Heart right ventricle (tissue), 16 donors: ENCODE results near the gene COL12A1. TPM values are rescaled to one million over a fixed set of nuclear protein-coding genes. Genes with fewer than 3 reads are reported as not detected.

Experiments used
- ATAC-seq, 8 donors: fragments of 200-7000 bp; cut with Tn5 transposase; one replicate each; pipeline ENCODE4 v1.9.1; 2020; ENCODE audit warnings: mild to moderate bottlenecking in 8 of 8, moderate library complexity in 8 of 8, moderate number of reproducible peaks in 1 of 8
- DNase-seq, 2 donors: peaks; one replicate each; pipeline ENCODE4 v3.0.0-alpha.2; 2020
- H3K27ac ChIP-seq, 10 donors: fragments of 200-600 bp; sonication (generic) in 2 of 10; one replicate each; pipeline versions ENCODE4 v1.5.0 to v1.8.0; 2020 to 2022; ENCODE audit warnings: mild to moderate bottlenecking in 3 of 10
- H3K27me3 ChIP-seq, 7 donors: fragments of 200-600 bp; one replicate each; pipeline ENCODE4 v1.8.0; 2021 to 2022; ENCODE audit warnings: mild to moderate bottlenecking in 2 of 7
- H3K36me3 ChIP-seq, 9 donors: fragments of 200-600 bp; sonication (generic) in 1 of 9; one replicate each; pipeline versions ENCODE4 v1.5.0 to v1.8.0; 2020 to 2022; ENCODE audit warnings: mild to moderate bottlenecking in 2 of 9
- H3K4me1 ChIP-seq, 9 donors: fragments of 200-600 bp; sonication (generic) in 1 of 9; one replicate each; pipeline versions ENCODE4 v1.5.0 to v1.8.0; 2020 to 2022; ENCODE audit warnings: mild to moderate bottlenecking in 4 of 9
- H3K4me3 ChIP-seq, 10 donors: fragments of 200-600 bp; sonication (generic) in 2 of 10; one replicate each; pipeline versions ENCODE4 v1.5.0 to v1.8.0; 2020 to 2022; ENCODE audit warnings: mild to moderate bottlenecking in 7 of 10, moderate library complexity in 2 of 10
- H3K9me3 ChIP-seq, 11 donors: fragments of 200-600 bp in 10 of 11; sonication (generic) in 2 of 11; one replicate each; pipeline versions ENCODE4 v1.5.0 to v1.8.0; 2013 to 2022; ENCODE audit warnings: mild to moderate bottlenecking in 2 of 11, control low read depth in 1 of 11, moderate library complexity in 1 of 11
- CTCF ChIP-seq, 9 donors: fragments of 200-600 bp; sonication (generic) in 2 of 9; IDR thresholded peaks; one replicate each; pipeline versions ENCODE4 v1.5.0 to v1.8.0; 2021 to 2022; ENCODE audit warnings: antibody characterized with exemption in 9 of 9, mild to moderate bottlenecking in 5 of 9, moderate library complexity in 1 of 9
- WGBS, 2 donors: extraction: QIAGEN DNeasy Blood & Tissue Kit; methylation state at CpG; one replicate each; pipeline ENCODE4 v1.1.7; 2013; ENCODE audit warnings: inconsistent platforms in 1 of 2; 5-methylcytosine and 5-hydroxymethylcytosine counted together
- intact Hi-C, 10 donors: fragments of 100-400 bp; cut with DNase I; formaldehyde crosslinking; loops; one replicate each; pipeline versions ENCODE4 v1.11.1 to v1.14.2; 2022
- polyA plus RNA-seq, 2 donors: library from polyadenylated mRNA; stranded (reverse); fragments of 200-250 nt; gene quantifications; one replicate each; pipeline ENCODE4 v1.2.3, GENCODE V29; 2013
- total RNA-seq, 10 donors: library from RNA; stranded (reverse); fragmentation: NEBNext Ultra II Directional in 3 of 10; extraction: Animal tissue kit (Norgen Biotek cat#: 25700) in 3 of 10; gene quantifications; one replicate each; pipeline versions ENCODE4 v1.2.1 to v1.2.4, GENCODE V29; 2021 to 2023
- donor health status: Arrhythmogenic right ventricular cardiomyopathy.
- donor health status: ischemic (EF 13 %, LVEDD 7.1; RV severe dilation, severe dysfunction).
- donor health status: healthy with polysubstance abuse.
- donor health status: DM: no; HTN: yes; CAD: no.
- donor health status: DM: no; HTN: no; CAD: no.
- donor health status: ischemic (EF 25% LVEDD 6.9; RV normal size, moderate dysfunction).
- donor health status: ischemic (EF 25% LVEDD 5.7; RV mildly dilated, moderate dysfunction).
- donor health status: healthy.
- donor health status: DM: yes; HTN: yes; CAD: no.
- donor health status: Ischemic cardiomyopathy.
- donor health status: ischemic (EF 35%, LVEDD 5.7; RV mildly dilated, moderate dysfunction).
- donor health status: nonischemic (EF 11% LVEDD 7.7; RV severe dilation, severe dysfunction).
- donor health status: DM: yes; HTN: yes; CAD: no.
- donor health status: PGD.
- donor health status: ischemic (EF 29% LVEDD 5.4; RV normal size, mild dysfunction).
- donor health status: nonischemic (EF 23%, LVEDD 6.1; RV moderate dilation, normal function).

Gene COL12A1
- total and polyA plus RNA-seq, 12 donors: 5.7 to 27.0 (median 16.1) TPM

- TF ChIP-seq CTCF (IDR thresholded peaks at IDR 0.05): no peak
- DNase-seq (peak; percentile 28 to 74), ATAC-seq (peak; percentile 87 to 97 (median 94))
- Histone ChIP-seq H3K4me3 (no peak overlapping the region), H3K4me1 (peaks cover 0 to 14% (median 4%) of the 10 kb centered on the region in 9 donors), H3K9me3 (no peaks in the 10 kb centered on the region), H3K27ac (peak overlapping the region in 3 of 10 donors; percentile 14 to 36 (median 29)), H3K36me3 (peaks cover 0 to 32% (median 0%) of the 10 kb centered on the region in 9 donors), H3K27me3 (no peaks in the 10 kb centered on the region)
- WGBS, 2 donors: 31 to 38% methylated on average over 5 of the region's 5 CpGs
- intact Hi-C loops: loop anchor here in 1 of 10 donors (10.0 kb wide), 1 partner anchor 684 kb away; no protein-coding TSS in a partner anchor
Observed at GRCh38 chr6:75098709-75099108, 107.1 kb downstream of the COL12A1 start.

GRCh38 chr6:75096966-75097365, 108.9 kb downstream of the COL12A1 start:
- no peak overlapping the region for H3K4me3 ChIP-seq
- intact Hi-C loops: loop anchor here in 1 of 10 donors (10.0 kb wide), 1 partner anchor 682 kb away; no protein-coding TSS in a partner anchor
- no peak for TF ChIP-seq CTCF (IDR thresholded peaks at IDR 0.05)
- DNase-seq (no peak), ATAC-seq (no peak)
- H3K36me3 ChIP-seq: peaks cover 0 to 22% (median 0%) of the 10 kb centered on the region in 9 donors
- no peaks in the 10 kb centered on the region for H3K27me3 ChIP-seq
- 82 to 87% methylated on average over 4 of the region's 4 CpGs for WGBS, 2 donors
- no peak overlapping the region for H3K27ac ChIP-seq
- peaks cover 0 to 14% (median 4%) of the 10 kb centered on the region in 9 donors for H3K4me1 ChIP-seq
- H3K9me3 ChIP-seq: no peaks in the 10 kb centered on the region

GRCh38 chr6:75094614-75095200, 111.1 kb downstream of the COL12A1 start:
- intact Hi-C loops: loop anchor here in 1 of 10 donors (10.0 kb wide), 1 partner anchor 680 kb away; no protein-coding TSS in a partner anchor
- Histone ChIP-seq H3K4me1 (peaks cover 0 to 14% (median 4%) of the 10 kb centered on the region in 9 donors), H3K4me3 (no peak overlapping the region), H3K27ac (no peak overlapping the region), H3K9me3 (no peaks in the 10 kb centered on the region), H3K36me3 (peaks cover 0 to 9% (median 0%) of the 10 kb centered on the region in 9 donors), H3K27me3 (no peaks in the 10 kb centered on the region)
- WGBS, 2 donors: 55 to 73% methylated on average over 5 of the region's 5 CpGs
- TF ChIP-seq CTCF (IDR thresholded peaks at IDR 0.05): no peak
- peak in 2 of 8 donors; percentile 19 to 67 for ATAC-seq
- DNase-seq: no peak

GRCh38 chr6:75091467-75092190, 114.2 kb downstream of the COL12A1 start:
- Histone ChIP-seq H3K4me1 (peaks cover 0 to 3% (median 0%) of the 10 kb centered on the region in 9 donors), H3K4me3 (no peak overlapping the region), H3K27me3 (no peaks in the 10 kb centered on the region), H3K36me3 (peaks cover 0 to 17% (median 0%) of the 10 kb centered on the region in 9 donors), H3K9me3 (no peaks in the 10 kb centered on the region), H3K27ac (no peak overlapping the region)
- WGBS, 2 donors: 67 to 71% methylated on average over 4 of the region's 4 CpGs
- TF ChIP-seq CTCF (IDR thresholded peaks at IDR 0.05): no peak
- DNase-seq: no peak
- intact Hi-C loops: loop anchor here in 1 of 10 donors (10.0 kb wide), 1 partner anchor 677 kb away; no protein-coding TSS in a partner anchor
- ATAC-seq: no peak
